SU-DHL-6 (cell line): ENCODE measurements around the gene CFDP1.

Experiments
- CTCF ChIP-seq: fragments of 200-600 bp; sonication (generic); IDR thresholded peaks from one replicate; pipeline ENCODE4 v1.5.1; 2017; ENCODE audit warnings: antibody characterized with exemption, mild to moderate bottlenecking, low read length, moderate library complexity; ENCODE audit not compliant: insufficient read depth, poor library complexity, severe bottlenecking
- EZH2phosphoT487 ChIP-seq: fragments of 200-600 bp; sonication (generic), shearing (Covaris generic); conservative IDR thresholded peaks from 2 replicates; pipeline ENCODE4 v1.6.1; 2018; ENCODE audit warnings: mild to moderate bottlenecking, antibody characterized with exemption, low read length, moderate library complexity, mixed read lengths

GRCh38 chr16:75459691-75460090 is 26.4 kb upstream of the CFDP1 start:
- TF ChIP-seq CTCF: no peak
- no peak for TF ChIP-seq EZH2phosphoT487
